Psoas muscle (tissue), 8 donors: ENCODE measurements around the gene PRR18. TPM values are rescaled to one million over a fixed set of nuclear protein-coding genes. Genes with fewer than 3 reads are reported as not detected.

ENCODE experiments used
- ATAC-seq, 4 donors: fragments of 200-7000 bp; cut with Tn5 transposase; one replicate each; pipeline ENCODE4 v1.9.1; 2020; ENCODE audit warnings: moderate library complexity in 3 of 4, mild to moderate bottlenecking in 2 of 4
- DNase-seq, 2 donors: peaks; one replicate each; pipeline ENCODE4 v3.0.0-alpha.2; 2020
- H3K27ac ChIP-seq: fragments of 200-600 bp; one replicate; pipeline ENCODE4 v1.8.0; 2022
- H3K27me3 ChIP-seq, 3 donors: fragments of 200-600 bp in 1 of 3; one replicate each; pipeline versions ENCODE4 v1.6.1 to v1.8.0; 2013 to 2022; ENCODE audit warnings: low read length in 2 of 3, mild to moderate bottlenecking in 2 of 3, moderate library complexity in 1 of 3; ENCODE audit not compliant: insufficient read depth in 3 of 3
- H3K36me3 ChIP-seq, 2 donors: fragments of 200-600 bp in 1 of 2; one replicate each; pipeline versions ENCODE4 v1.6.1 to v1.8.0; 2013 to 2022; ENCODE audit warnings: low read depth in 1 of 2, mild to moderate bottlenecking in 1 of 2, moderate library complexity in 1 of 2; ENCODE audit not compliant: insufficient read depth in 1 of 2
- H3K4me1 ChIP-seq: fragments of 200-600 bp; one replicate; pipeline ENCODE4 v1.8.0; 2022
- H3K4me3 ChIP-seq: fragments of 200-600 bp; one replicate; pipeline ENCODE4 v1.8.0; 2022; ENCODE audit warnings: mild to moderate bottlenecking
- H3K9me3 ChIP-seq: fragments of 200-600 bp; one replicate; pipeline ENCODE4 v1.8.0; 2022
- WGBS, 3 donors: extraction: QIAGEN DNeasy Blood & Tissue Kit; methylation state at CpG; one replicate each; pipeline versions ENCODE4 v1.1.6 to v1.1.7; 2013; 5-methylcytosine and 5-hydroxymethylcytosine counted together
- intact Hi-C, 2 donors: fragments of 100-400 bp; cut with DNase I; formaldehyde crosslinking; loops; one replicate each; pipeline versions ENCODE4 v1.11.0 to v1.14.2; 2022
- polyA plus RNA-seq, 3 donors: library from polyadenylated mRNA; stranded (reverse); fragments of 200-250 nt; gene quantifications; one replicate each; pipeline ENCODE4 v1.2.3, GENCODE V29; 2013
- total RNA-seq, 4 donors: library from RNA; stranded (reverse); fragmentation: NEBNext Ultra II Directional in 2 of 4; extraction: Animal tissue kit (Norgen Biotek cat#: 25700) in 2 of 4; gene quantifications; one replicate each; pipeline versions ENCODE4 v1.2.1 to v1.2.4, GENCODE V29; 2021 to 2023
- TF ChIP-seq, protein P1 (sequence below): fragments of 200-600 bp; IDR thresholded peaks from one replicate; pipeline ENCODE4 v1.8.0; 2022; ENCODE audit warnings: antibody characterized with exemption
- donor health status: healthy with polysubstance abuse.
- donor health status: DM: no; HTN: no; CAD: no; lungs with moderate emphysema.
- donor health status: Bipolar disorder and iron deficiency.
- donor health status: healthy.
- donor health status: DM: yes; HTN: yes; CAD: no.
- donor health status: DM: no; HTN: no; CAD: no.
- donor health status: DM: no; HTN: no; CAD: no.
- donor health status: DM: yes; HTN: yes; CAD: no.

The PRR18 gene
- total and polyA plus RNA-seq, 7 donors: 0.03 to 0.08 TPM; not detected in 5

DNA sequence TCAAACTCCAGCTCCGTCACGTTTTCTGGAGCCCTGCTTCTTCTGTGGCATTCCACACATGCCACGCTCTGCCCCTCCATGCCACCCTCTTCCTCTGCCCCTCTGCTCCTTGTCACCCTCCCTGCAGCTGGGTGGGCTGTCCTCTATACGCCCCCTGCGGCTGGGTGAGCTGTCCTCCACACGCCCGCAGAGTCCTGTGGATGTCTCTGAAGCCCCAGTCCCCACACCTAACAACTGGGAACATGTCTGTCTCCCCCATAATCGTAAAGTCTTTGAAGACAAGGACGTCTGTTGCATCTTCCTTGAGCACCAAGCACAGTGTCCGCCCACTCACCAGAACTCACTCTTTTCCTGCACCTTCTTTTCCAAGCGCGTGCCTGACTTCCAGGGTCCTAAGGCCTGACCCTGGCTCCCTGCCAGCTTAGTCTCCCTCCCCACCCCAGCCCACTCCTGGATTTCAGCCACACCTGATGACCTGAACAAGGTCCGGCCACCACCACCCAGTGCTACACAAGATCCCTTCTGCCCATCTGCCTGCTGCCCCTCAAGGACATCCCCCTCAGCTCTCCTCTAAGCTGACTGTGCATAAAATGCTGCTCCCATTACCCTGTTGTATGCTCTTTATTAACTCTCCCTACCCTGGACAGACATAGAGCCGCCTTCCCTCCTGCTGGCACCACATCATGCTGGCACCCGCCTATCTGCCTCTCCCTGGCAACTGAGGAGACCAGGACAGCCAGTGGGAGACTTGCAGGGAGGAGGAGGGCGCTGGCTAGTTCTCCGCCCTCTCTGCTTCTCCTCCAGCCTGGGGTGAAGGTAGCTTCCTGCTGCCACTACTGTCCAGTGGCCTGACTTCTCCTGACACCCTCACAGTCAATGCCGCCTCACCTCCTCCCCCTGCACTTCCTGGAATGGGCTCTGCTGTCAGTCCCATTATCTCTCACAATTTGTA is 10.7 kb upstream of the PRR18 start:
- DNase-seq: no peak

GRCh38 chr6:166318227-166318626 is 10.0 kb upstream of the PRR18 start:
- 43 to 52% (median 52%) methylated on average over 14 of the region's 14 CpGs for WGBS, 3 donors
- ATAC-seq: peak; percentile 61 to 80 (median 74)
- DNase-seq: no peak
- intact Hi-C loops: loop anchor here in 1 of 2 donors (5.0 kb wide), 1 partner anchor 79 kb away; no protein-coding TSS in a partner anchor
- Histone ChIP-seq H3K4me3 (no peak overlapping the region), H3K9me3 (no peaks in the 10 kb centered on the region), H3K36me3 (peaks cover under 1 to 36% of the 10 kb centered on the region in 2 donors), H3K27me3 (no peaks in the 10 kb centered on the region), H3K27ac (no peak overlapping the region), H3K4me1 (no peaks in the 10 kb centered on the region)
- TF ChIP-seq, protein P1, sequence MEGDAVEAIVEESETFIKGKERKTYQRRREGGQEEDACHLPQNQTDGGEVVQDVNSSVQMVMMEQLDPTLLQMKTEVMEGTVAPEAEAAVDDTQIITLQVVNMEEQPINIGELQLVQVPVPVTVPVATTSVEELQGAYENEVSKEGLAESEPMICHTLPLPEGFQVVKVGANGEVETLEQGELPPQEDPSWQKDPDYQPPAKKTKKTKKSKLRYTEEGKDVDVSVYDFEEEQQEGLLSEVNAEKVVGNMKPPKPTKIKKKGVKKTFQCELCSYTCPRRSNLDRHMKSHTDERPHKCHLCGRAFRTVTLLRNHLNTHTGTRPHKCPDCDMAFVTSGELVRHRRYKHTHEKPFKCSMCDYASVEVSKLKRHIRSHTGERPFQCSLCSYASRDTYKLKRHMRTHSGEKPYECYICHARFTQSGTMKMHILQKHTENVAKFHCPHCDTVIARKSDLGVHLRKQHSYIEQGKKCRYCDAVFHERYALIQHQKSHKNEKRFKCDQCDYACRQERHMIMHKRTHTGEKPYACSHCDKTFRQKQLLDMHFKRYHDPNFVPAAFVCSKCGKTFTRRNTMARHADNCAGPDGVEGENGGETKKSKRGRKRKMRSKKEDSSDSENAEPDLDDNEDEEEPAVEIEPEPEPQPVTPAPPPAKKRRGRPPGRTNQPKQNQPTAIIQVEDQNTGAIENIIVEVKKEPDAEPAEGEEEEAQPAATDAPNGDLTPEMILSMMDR: no peak

More for the DNA sequence above, 10.7 kb upstream of the PRR18 start:
- no peaks in the 10 kb centered on the region for H3K27me3 ChIP-seq
- peak in 1 of 4 donors; percentile 27 for ATAC-seq
- H3K36me3 ChIP-seq: peaks cover 3 to 43% of the 10 kb centered on the region in 2 donors
- intact Hi-C loops: loop anchor here in 1 of 2 donors (5.0 kb wide), 1 partner anchor 78 kb away; no protein-coding TSS in a partner anchor
- H3K27ac ChIP-seq: no peak overlapping the region
- no peaks in the 10 kb centered on the region for H3K9me3 ChIP-seq
- TF ChIP-seq, protein P1: no peak
- no peak overlapping the region for H3K4me3 ChIP-seq
- H3K4me1 ChIP-seq: no peaks in the 10 kb centered on the region
- 72 to 79% (median 75%) methylated on average over 18 of the region's 18 CpGs for WGBS, 3 donors

GRCh38 chr6:166317261-166318212 is 9.3 kb upstream of the PRR18 start:
- Histone ChIP-seq H3K9me3 (no peaks in the 10 kb centered on the region), H3K27ac (no peak overlapping the region), H3K27me3 (no peaks in the 10 kb centered on the region), H3K4me1 (no peaks in the 10 kb centered on the region), H3K36me3 (peaks cover 0 to 29% of the 10 kb centered on the region in 2 donors), H3K4me3 (no peak overlapping the region)
- peak in 2 of 4 donors; percentile 20 to 27 for ATAC-seq
- DNase-seq: no peak
- 85 to 89% (median 86%) methylated on average over 19 of the region's 19 CpGs for WGBS, 3 donors
- TF ChIP-seq, protein P1: no peak
- intact Hi-C loops: loop anchor here in 1 of 2 donors (5.0 kb wide), 1 partner anchor 80 kb away; no protein-coding TSS in a partner anchor

- H3K36me3 ChIP-seq: peaks cover 0 to 8% of the 10 kb centered on the region in 2 donors
- TF ChIP-seq, protein P1: no peak
- intact Hi-C loops: loop anchor here in 1 of 2 donors (5.0 kb wide), 1 partner anchor 82 kb away; no protein-coding TSS in a partner anchor
- no peaks in the 10 kb centered on the region for H3K9me3 ChIP-seq
- ATAC-seq: no peak
- H3K4me1 ChIP-seq: no peaks in the 10 kb centered on the region
- no peak for DNase-seq
- peaks cover 0 to 2% (median 0%) of the 10 kb centered on the region in 3 donors for H3K27me3 ChIP-seq
- no peak overlapping the region for H3K27ac ChIP-seq
- no peak overlapping the region for H3K4me3 ChIP-seq
- 79 to 83% (median 82%) methylated on average over 11 of the region's 11 CpGs for WGBS, 3 donors
These were observed 7.2 kb upstream of the PRR18 start for GRCh38 chr6:166315436-166315835.
